Fibroblast of lung (primary cell): ENCODE measurements around the gene BCL11A.

ENCODE experiments used
- CTCF ChIP-seq, 2 donors: IDR thresholded peaks in 1 of 2; conservative IDR thresholded peaks in 1 of 2; 1 replicate in 1 of 2; 2 replicates in 1 of 2; pipeline ENCODE4 v1.5.1; 2011 to 2012; ENCODE audit warnings: low read length in 2 of 2, control low read depth in 1 of 2, inconsistent platforms in 1 of 2, low read depth in 1 of 2, mild to moderate bottlenecking in 1 of 2
- EZH2 ChIP-seq: IDR thresholded peaks from 2 replicates; pipeline ENCODE4 v1.5.1; 2012; ENCODE audit warnings: low read length, control low read depth, mild to moderate bottlenecking; ENCODE audit errors: missing control alignments

- TF ChIP-seq CTCF (conservative IDR thresholded peaks at IDR 0.05 in 1 of 2, IDR thresholded peaks at IDR 0.05 in 1 of 2; ENCODE audit: low read depth in 1 of 2, low read length in 2 of 2) (no peak), EZH2 (no peak)
Measured at GRCh38 chr2:60540074-60540473, 13.4 kb downstream of the BCL11A start.
